Jurkat, Clone E6-1 (cell line): ENCODE results near the gene IRF2BP1.
"Not testable (repeated sequence)": the region's sequence is repeated elsewhere in the genome, so short reads cannot be mapped to it uniquely, and the experiment has no call there.

Source experiments
- DNase-seq: peaks from one replicate; pipeline ENCODE4 v3.0.0-alpha.2; 2011; ENCODE audit warnings: low read depth, low spot score
- H3K4me3 ChIP-seq: 2 replicates; pipeline ENCODE4 v1.5.1; 2011; ENCODE audit warnings: mild to moderate bottlenecking, low read length, control low read depth, moderate library complexity

Gene IRF2BP1

DNA sequence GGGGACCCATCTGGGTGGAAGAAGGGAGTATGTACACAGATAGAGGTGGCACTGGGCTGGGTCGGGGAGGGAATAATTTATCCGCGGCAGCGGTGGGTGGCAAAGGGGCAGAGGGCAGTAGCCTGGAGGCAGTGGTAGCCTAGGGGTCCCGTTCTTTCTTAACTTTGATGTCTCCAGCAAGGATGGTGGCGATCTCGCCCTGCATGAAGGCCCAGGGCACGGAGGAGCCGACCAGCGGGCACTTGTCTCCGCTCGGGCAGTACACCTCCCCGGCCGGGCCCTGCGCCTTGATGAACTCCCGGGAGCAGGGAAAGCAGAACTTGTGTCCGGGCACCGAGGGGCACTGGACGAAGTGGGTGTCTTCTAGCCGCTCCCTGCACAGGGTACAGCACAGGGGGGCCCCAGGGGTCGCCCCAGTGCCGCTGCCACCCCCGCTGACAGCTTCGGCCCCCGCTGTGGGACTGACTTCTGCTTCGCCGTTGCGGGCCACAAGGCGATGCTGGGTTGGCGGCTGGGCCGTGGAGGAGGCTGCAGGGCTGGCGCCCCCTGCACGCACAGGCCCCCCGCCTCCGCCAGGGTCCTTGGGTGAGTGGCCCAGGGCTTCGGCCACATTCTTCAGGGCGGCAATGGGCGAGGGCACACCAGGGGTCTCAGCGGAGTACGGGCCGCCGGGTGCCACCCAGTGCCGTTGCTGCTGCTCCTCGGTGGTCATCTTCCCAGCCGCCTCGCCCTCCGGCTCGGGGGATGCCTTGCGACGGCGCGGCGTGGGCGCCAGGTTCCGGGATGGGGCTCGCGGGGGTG, 1.9 kb downstream of the IRF2BP1 start:
- no peak overlapping the region for H3K4me3 ChIP-seq
- no peak for DNase-seq

DNA sequence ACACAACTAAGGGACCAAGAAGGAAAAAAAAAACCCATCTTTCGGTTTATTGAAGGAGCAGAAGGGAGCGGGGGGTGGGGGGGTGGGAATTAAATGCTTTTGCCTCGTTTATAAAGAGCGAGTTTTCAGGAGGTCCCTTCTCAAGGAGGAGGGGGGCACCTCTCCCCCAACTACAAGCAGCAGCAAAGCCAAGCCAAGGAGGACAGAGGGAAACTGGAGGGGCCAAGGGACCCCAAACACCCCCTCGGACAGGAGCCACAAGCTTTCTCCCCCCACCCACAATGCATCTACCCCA, 2.4 kb downstream of the IRF2BP1 start:
- H3K4me3 ChIP-seq, result no peak overlapping the region
- DNase-seq, result no peak

DNA sequence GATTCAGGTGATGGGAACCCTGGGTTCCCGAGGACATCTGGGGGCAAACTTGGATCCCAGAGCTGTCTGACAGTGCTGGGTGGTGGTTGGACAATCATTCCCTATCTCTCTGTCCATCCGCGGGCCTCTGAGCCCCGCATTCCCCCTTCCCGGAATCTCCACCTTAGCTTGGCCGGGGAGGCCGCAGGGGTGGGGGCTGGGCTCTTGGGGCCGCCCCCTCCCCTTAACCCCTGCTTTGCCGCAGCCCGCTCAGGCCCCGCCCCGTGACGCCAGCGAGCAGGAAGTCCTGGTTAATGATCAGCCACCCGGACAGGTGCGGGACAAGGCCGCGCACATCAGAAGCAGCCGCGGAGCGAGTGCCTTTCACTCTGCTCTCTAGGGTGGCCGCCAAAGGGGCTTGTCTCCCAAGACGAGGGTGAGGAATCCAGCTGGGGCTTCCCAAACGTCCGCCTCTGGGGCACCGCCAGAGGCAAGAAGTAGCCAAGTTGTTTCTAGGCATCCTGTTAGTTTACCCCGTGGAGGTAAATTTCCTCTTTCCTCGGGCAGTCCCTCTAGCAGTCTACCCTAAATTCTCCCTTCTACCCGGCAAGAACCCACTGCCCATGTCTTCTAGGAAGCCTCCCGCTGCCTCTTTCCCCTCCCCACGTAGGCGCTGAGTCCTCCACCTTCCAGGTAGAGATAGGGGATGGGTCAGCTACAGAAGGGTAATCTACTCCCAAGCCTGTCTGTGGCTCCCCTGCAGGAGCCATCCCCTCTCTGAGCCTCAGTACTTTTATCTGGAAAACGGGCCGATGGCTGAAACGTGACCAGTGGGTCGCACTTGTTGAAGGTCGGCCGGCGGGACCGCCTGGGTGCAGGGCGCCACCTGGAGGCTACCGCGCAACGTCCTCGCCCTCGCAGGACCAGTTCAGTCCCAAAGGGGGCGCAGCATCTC, 3.0 kb downstream of the IRF2BP1 start:
- no peak overlapping the region; the same call in 1 of the 2 replicates for H3K4me3 ChIP-seq
- DNase-seq, result peak; percentile 72

DNA sequence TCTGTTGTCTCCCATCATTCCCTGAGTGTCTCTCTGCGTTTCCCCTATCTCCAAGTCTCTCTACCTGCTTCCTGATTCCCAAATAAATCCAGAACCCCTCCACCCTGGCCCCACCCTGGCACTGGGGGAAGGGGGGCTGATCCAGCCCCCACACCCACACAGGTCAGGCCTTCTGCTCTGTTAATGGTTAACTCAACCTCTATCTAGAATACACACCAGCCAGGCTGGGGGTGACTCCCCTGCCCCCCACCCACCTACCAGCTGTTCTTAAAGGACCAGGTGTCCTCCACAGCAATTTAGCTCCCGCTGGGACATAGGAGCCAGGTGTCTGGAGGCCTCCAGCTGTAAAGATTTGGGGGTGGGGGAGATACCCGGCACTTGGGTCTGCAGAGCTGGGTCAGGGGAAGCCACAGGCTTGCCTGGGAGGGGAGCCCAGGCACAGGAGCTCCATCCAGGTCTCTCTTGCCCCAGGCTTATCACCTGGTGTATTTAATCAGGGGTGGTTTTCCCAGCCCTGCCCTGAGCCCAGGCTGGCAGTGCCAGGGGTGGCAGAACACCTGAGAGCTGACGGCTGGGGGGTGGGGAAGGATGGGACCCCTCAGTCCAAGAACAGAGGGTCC, 3.9 kb downstream of the IRF2BP1 start:
- no peak for DNase-seq
- no peak overlapping the region for H3K4me3 ChIP-seq

DNA sequence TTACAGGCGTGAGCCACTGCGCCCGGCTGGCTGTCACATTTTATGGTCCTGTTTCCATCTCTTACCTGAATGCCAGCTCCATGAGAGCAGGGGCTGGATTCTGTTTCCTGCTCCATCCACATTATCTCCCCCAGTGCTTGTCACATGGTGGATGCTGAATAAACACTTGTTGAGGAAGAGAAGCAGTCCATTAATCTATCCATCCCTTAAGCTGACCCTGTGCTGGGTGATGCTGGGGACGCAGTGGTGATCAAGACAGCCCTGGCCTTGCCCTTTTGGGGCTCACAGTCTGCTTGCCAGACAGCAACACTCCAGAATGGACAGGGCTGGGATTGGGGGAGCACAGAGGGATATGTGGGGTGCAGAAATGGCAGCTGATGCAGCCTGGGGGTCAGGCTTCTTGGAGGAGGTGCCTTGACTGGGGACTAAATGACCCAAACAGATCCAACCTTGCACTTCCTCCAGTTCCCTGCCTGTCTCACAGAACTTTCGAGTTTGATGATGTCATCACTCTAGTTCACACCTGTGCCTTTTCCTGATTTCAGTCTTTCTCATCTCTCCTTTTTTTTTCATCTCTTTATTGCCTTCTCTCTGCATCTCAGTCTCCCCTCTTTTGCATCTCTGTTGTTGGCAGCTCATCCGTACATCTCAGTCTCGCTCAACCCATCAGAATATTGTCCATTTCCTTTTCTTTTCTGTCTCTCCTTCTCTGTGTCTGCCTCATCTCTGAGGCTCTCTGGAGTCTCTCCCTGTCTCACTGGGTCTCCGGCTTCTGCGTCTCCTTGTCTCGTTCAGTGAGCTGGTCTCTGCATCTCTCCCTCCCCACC, 4.6 kb downstream of the IRF2BP1 start:
- DNase-seq, result no peak
- no peak overlapping the region for H3K4me3 ChIP-seq

DNA sequence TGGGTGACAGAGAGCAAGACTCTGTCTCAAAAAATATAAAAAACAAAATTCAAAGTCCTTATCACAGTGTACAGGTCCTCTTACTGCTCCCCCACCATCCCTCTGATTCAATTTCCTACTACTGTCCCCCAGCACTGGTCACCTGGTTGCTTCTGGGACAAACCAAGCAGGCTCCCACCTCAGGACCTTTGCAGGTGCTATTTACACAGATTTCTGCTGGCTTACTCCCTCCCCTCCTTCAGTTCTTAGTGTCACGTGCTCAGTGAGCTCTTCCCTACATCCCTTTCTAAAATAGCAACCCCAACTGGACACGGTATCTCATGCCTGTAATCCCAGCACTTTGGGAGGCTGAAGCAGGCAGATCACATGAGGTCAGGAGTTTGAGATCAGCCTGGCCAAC, 6.0 kb downstream of the IRF2BP1 start:
- DNase-seq, result no peak
- H3K4me3 ChIP-seq, result no peak overlapping the region

DNA sequence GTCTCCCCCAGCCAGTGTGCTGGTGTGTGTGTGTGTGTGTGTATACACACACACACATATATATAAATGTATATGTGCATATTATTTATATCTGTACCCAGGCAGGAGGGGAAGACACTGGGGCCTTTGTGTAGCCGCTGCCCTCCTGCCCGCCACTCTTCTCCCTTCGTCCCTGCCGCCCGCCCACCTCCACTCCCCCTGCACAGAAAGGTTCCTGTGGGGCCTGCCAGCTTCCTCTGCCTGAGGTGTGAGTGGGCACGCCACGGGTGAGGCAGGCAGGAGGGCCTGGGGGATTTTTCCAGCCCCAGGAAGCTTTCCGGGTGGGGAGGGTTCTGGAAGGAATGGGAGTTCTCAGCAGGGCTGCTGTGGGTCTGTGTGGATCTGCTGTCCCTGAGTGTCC, 6.9 kb downstream of the IRF2BP1 start:
- no peak for DNase-seq

DNA sequence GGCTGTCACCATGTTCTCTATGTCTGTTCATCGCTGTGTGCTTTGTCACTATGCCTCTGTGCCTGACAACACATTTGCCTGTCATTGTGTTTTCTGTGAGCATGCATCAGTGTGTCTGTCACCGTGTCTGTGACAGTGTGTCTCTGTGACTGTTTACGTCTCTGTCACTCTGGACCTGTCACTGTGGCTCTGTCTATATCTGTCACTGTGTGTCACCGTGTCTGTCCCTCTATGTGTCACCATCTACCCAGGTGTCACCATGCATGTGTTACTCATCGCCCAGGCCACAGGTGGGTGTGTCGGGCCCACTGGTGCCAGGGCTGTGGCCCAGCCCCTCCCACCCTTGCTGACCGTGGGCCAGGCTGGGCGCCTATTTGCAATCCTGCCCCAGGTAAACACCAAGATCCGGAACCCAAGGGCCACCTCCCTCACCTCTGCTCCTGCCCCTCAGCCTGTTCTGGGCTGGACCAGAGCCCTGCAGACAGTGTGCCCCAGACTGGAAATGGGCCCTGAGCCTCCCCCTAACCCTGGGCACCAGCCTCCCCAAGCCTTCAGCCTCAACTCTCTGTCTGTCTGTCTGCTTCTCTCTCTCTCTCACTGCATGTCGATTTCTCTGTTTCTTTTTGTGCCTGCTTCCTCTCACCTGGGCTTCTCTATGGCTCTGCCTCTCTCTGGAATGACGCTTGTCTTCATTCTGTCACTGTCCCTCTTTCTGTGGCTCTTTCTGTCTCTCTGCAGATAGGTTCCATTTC, 7.7 kb downstream of the IRF2BP1 start:
- H3K4me3 ChIP-seq, result no peak overlapping the region
- no peak for DNase-seq

More for the DNA sequence above, 6.9 kb downstream of the IRF2BP1 start:
- no peak overlapping the region for H3K4me3 ChIP-seq

DNA sequence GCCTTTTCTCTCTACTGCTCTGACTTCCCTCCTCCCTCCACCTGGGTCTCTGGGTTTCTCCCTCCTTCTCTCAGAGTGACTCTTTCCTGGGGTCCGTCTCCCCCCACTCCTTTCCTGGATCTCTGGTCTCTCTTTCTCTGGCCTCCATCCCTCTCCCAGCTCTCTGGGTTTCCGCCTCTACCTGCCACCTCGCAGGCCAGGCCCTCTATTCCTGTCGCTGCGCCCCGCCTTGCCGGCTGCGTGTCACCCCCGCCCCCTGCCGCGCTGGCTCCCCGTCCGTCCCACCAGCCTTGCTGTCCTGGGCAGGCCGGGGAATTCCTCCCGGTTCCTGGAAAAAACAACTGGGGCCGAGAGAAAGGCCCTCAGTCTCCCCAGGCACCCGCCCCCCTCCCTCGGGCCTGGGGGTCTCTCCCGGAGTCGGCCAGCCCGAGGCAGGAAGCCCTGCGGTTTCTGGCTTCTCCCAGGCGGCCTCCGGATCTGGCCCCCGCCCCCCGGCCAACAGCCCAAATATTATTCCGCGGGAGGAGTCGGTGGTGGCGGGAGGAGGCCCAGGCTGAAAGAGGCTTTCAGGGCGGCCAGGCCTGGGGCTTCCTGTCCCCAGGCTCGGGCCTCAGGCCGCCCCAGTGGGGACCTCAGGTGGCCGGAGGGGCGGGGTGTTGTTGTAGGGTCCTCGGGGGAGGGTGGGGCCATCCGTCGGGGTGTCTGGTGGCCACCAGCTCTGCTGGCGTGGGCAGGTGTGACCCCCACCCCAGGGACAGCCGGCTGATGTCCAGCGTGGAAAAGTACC, 9.3 kb downstream of the IRF2BP1 start:
- no peak overlapping the region for H3K4me3 ChIP-seq
- no peak for DNase-seq

DNA sequence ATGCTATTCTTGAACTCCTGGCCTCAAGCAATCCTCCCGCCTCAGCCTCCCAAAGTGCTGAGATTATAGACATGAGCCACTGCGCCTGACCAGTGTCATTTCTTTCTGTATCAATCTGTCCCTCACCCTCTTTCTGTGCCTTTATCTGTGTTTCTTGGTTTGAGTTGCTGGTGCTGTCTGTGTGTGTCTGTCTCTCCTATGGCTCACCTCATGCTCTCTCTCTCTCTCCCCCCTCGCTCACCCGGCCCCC, 9.9 kb downstream of the IRF2BP1 start:
- DNase-seq, result no peak
- no peak overlapping the region for H3K4me3 ChIP-seq

DNA sequence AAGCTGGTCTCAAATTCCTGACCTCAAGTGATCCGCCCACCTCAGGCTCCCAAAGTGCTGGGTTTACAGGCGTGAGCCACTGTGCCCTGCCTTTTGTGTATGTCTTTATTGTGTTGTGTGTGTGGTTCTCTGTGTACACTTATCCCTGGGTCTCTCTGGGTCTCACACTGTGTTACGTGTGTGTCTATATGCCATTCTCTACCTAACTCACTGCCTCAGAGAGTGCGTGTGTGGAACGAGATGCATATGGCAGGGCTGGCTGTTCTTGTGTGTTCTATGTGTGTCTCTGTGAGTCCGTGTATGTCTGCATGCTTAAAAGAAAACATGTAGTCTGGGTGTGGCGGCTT, 11.3 kb downstream of the IRF2BP1 start:
- no peak for DNase-seq

DNA sequence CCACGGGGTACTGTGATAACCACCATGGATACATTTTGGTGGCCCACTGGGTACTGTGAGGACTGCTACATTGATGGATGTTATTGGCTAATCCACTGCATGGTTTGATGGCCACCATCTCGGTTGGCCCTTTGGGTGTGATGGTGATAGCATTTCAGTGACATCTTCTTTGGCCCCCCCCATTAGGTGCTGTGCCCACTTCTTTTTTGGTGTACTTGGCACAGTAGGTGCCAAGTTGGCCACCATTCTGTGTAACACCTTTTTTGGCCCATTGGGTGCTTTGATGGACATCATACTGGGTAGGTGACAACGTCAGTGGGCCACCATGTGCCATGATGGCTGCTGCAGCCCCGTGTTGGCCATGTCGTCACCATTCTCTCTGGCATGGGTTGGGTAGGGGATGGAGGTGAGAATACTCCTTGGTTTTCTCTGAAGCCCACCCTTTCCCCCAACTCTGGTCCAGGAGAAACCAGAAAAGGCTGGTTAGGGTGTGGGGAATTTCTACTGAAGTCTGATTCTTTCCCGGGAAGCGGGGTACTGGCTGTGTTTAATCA, 12.6 kb downstream of the IRF2BP1 start:
- no peak for DNase-seq
- no peak overlapping the region for H3K4me3 ChIP-seq

More for the DNA sequence above, 11.3 kb downstream of the IRF2BP1 start:
- no peak overlapping the region for H3K4me3 ChIP-seq

DNA sequence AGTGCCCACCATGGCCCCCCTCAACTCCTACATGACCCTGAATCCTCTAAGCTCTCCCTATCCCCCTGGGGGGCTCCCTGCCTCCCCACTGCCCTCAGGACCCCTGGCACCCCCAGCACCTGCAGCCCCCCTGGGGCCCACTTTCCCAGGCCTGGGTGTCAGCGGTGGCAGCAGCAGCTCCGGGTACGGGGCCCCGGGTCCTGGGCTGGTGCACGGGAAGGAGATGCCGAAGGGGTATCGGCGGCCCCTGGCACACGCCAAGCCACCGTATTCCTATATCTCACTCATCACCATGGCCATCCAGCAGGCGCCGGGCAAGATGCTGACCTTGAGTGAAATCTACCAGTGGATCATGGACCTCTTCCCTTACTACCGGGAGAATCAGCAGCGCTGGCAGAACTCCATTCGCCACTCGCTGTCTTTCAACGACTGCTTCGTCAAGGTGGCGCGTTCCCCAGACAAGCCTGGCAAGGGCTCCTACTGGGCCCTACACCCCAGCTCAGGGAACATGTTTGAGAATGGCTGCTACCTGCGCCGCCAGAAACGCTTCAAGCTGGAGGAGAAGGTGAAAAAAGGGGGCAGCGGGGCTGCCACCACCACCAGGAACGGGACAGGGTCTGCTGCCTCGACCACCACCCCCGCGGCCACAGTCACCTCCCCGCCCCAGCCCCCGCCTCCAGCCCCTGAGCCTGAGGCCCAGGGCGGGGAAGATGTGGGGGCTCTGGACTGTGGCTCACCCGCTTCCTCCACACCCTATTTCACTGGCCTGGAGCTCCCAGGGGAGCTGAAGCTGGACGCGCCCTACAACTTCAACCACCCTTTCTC, 13.6 kb downstream of the IRF2BP1 start:
- DNase-seq, result no peak
- no peak overlapping the region for H3K4me3 ChIP-seq

DNA sequence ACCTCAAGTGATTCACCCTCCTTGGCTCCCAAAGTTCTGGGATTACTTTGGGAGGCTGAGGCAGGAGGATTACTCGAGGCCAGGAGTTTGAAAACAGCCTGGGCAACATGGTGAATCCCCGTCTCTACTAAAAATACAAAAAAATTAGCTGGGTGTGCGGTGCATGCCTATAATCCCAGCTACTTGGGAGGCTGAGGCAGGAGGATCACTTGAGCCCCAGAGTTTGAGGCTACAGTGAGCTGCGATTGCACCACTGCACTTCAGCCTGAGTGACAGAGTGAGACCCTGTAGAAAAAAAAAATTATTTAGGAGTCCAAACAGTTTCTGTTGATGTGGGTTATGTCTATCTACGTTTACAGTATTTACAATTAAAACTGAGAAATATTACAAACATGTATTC, 15.1 kb downstream of the IRF2BP1 start:
- no peak for DNase-seq
- no peak overlapping the region for H3K4me3 ChIP-seq

DNA sequence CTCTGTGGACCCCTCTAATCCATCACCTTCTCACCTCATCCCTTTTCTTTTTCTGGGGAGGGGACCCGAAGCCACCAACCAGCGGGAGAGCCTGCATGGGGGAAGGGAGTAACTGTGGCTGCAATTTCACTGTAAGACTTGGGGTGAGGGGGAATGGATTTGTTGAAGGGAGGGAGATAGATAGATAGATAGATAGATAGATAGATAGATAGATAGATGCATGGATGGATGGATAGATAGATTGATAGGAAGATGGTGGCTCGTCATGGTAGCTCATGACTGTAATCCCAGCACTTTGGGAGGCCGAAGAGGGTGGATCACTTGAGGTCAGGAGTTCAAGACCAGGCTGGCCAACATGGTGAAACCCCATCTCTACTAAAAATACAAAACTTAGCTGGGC, 18.7 kb downstream of the IRF2BP1 start:
- DNase-seq, H3K4me3 ChIP-seq: not testable (repeated sequence)

DNA sequence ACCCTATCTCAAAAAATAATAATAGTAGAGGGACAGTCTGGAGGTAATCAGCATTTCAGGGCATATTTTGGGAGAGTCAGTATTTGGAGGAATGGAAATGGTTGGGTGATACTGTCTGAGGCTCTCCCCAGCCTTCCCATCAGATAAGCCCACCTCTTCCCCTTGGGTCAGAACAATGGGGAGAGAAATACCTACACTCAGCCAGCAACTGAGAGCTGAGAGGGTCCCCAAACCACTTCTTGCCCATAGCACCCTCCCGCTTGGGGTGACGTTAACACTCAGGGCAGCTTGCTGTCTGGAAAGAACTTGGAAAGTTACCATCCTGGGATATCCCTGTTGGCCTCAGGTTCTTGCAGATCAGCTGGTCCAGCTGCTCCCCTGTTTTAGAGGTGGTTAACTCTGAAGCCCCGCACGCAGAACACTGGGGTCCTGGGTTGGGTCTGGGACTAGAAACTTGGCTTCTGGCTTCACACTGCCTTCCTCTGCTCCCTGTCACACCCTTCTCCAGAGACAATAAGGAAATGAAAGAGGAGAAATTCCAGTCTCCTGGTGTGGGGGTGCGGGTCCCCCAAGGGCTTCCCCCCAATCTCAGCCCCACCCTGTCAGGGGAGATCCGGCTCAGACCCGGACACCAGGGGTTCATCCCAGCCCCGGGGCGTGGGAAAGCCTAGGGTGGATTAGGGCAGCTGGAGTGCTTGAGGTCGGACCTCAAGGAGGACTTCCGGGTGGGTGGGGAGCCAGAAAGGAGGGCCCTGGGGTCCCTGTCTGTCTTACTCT, 19.4 kb downstream of the IRF2BP1 start:
- no peak for DNase-seq
- H3K4me3 ChIP-seq, result no peak overlapping the region
